ENCODE data around the gene ALMS1. TPM values are rescaled to one million over a fixed set of nuclear protein-coding genes. Genes with fewer than 3 reads are reported as not detected.
"Not testable (repeated sequence)": the region's sequence is repeated elsewhere in the genome, so short reads cannot be mapped to it uniquely, and the experiment has no call there.

ALMS1 gene
- total RNA-seq, 1 donor from 2014 or later, result 25.0 TPM

DNA sequence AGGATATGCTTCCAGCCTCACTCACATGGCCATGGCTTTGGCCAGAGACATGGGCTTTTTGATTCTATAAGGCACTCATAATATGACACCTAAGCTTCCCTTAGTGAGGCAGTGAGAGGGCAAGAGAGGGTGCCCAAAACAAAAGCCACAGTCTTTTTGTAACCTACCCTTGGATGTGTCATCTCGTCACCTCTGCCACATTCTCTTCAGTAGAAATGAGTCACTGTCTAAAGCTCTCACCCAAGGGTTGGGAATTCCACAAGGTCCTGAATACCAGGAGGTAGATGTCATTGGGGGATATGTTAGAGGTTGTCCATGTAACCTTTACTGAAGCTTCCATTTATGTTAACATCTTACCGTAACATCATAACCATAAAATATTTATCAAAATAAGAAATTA is 108.4 kb downstream of the ALMS1 start:
- no peak overlapping the region for H3K4me3 ChIP-seq
- DNase-seq (ENCODE audit: extremely low spot score in 2 of 2), result no peak
- H3K36me3 ChIP-seq, result peaks cover 0 to 20% of the 10 kb centered on the region in 2 donors
- no peaks in the 10 kb centered on the region for H3K27me3 ChIP-seq
- no peak overlapping the region for H3K27ac ChIP-seq
- TF ChIP-seq POLR2AphosphoS5 (IDR thresholded peaks at IDR 0.05; ENCODE audit: insufficient read depth in 1 of 2, low read depth in 1 of 2), result no peak
- TF ChIP-seq CTCF (IDR thresholded peaks at IDR 0.05), result no peak
- no peak for TF ChIP-seq POLR2A (IDR thresholded peaks at IDR 0.05)
- no peaks in the 10 kb centered on the region for H3K4me1 ChIP-seq
- intact Hi-C loops (cut with DNase I), result no loop called here
- no peaks in the 10 kb centered on the region for H3K9me3 ChIP-seq

GRCh38 chr2:73503992-73504570 is 118.4 kb downstream of the ALMS1 start:
- Histone ChIP-seq H3K36me3 (no peaks in the 10 kb centered on the region), H3K27ac (no peak overlapping the region), H3K4me3 (no peak overlapping the region), H3K9me3 (no peaks in the 10 kb centered on the region), H3K27me3 (no peaks in the 10 kb centered on the region), H3K4me1 (no peaks in the 10 kb centered on the region)
- TF ChIP-seq POLR2AphosphoS5 (IDR thresholded peaks at IDR 0.05; ENCODE audit: insufficient read depth in 1 of 2, low read depth in 1 of 2) (no peak), CTCF (IDR thresholded peaks at IDR 0.05) (no peak), POLR2A (IDR thresholded peaks at IDR 0.05) (no peak)
- DNase-seq (ENCODE audit: extremely low spot score in 2 of 2), result no peak
- intact Hi-C loops (cut with DNase I), result no loop called here

- H3K4me1 ChIP-seq; intact Hi-C loops (cut with DNase I): not testable (repeated sequence)
Observed at GRCh38 chr2:73504850-73505249, 119.2 kb downstream of the ALMS1 start.

GRCh38 chr2:73510470-73510869 is 124.8 kb downstream of the ALMS1 start:
- H3K27ac ChIP-seq; H3K4me1 ChIP-seq; intact Hi-C loops (cut with DNase I); H3K9me3 ChIP-seq; H3K27me3 ChIP-seq; H3K4me3 ChIP-seq; DNase-seq (ENCODE audit: extremely low spot score in 2 of 2): not testable (repeated sequence)
- H3K36me3 ChIP-seq, result peaks cover 0 to 13% of the 10 kb centered on the region in 2 donors

More at GRCh38 chr2:73504850-73505249, 119.2 kb downstream of the ALMS1 start:
- DNase-seq (ENCODE audit: extremely low spot score in 2 of 2); H3K27me3 ChIP-seq; H3K4me3 ChIP-seq; H3K36me3 ChIP-seq; H3K27ac ChIP-seq; H3K9me3 ChIP-seq: not testable (repeated sequence)

- H3K27ac ChIP-seq, result no peak overlapping the region
- H3K4me1 ChIP-seq, result no peaks in the 10 kb centered on the region
- no peak for DNase-seq (ENCODE audit: extremely low spot score in 2 of 2)
- TF ChIP-seq CTCF (IDR thresholded peaks at IDR 0.05) (no peak), POLR2AphosphoS5 (IDR thresholded peaks at IDR 0.05; ENCODE audit: insufficient read depth in 1 of 2, low read depth in 1 of 2) (no peak), POLR2A (IDR thresholded peaks at IDR 0.05) (no peak)
- H3K27me3 ChIP-seq, result no peaks in the 10 kb centered on the region
- H3K36me3 ChIP-seq, result peaks cover 0 to 16% of the 10 kb centered on the region in 2 donors
- intact Hi-C loops (cut with DNase I), result no loop called here
- H3K9me3 ChIP-seq, result no peaks in the 10 kb centered on the region
- H3K4me3 ChIP-seq, result no peak overlapping the region
Observed at GRCh38 chr2:73516033-73516432, 130.4 kb downstream of the ALMS1 start.

GRCh38 chr2:73528688-73529087 is 143.1 kb downstream of the ALMS1 start:
- Histone ChIP-seq H3K36me3 (peaks cover 0 to 17% of the 10 kb centered on the region in 2 donors), H3K4me3 (no peak overlapping the region), H3K27ac (no peak overlapping the region), H3K27me3 (no peaks in the 10 kb centered on the region), H3K9me3 (no peaks in the 10 kb centered on the region), H3K4me1 (no peaks in the 10 kb centered on the region)
- DNase-seq (ENCODE audit: extremely low spot score in 2 of 2), result no peak
- intact Hi-C loops (cut with DNase I), result no loop called here
- TF ChIP-seq CTCF (IDR thresholded peaks at IDR 0.05) (no peak), POLR2AphosphoS5 (IDR thresholded peaks at IDR 0.05; ENCODE audit: insufficient read depth in 1 of 2, low read depth in 1 of 2) (no peak), POLR2A (IDR thresholded peaks at IDR 0.05) (no peak)

- H3K4me1 ChIP-seq; intact Hi-C loops (cut with DNase I); H3K4me3 ChIP-seq; H3K27me3 ChIP-seq; H3K27ac ChIP-seq; DNase-seq (ENCODE audit: extremely low spot score in 2 of 2); H3K9me3 ChIP-seq: not testable (repeated sequence)
- H3K36me3 ChIP-seq, result peaks cover 0 to 22% of the 10 kb centered on the region in 2 donors
Observed at GRCh38 chr2:73530773-73531172, 145.1 kb downstream of the ALMS1 start.
